ENCODE data around the gene NTSR1. TPM values are rescaled to one million over a fixed set of nuclear protein-coding genes. Genes with fewer than 3 reads are reported as not detected.
A peak's percentile ranks its signal among the peaks of the same experiment; 100 is the strongest.

The NTSR1 gene
- total RNA-seq, 6 experiments from 2014 or later, result 0.04 to 0.74 (median 0.09) TPM; not detected in 2

DNA sequence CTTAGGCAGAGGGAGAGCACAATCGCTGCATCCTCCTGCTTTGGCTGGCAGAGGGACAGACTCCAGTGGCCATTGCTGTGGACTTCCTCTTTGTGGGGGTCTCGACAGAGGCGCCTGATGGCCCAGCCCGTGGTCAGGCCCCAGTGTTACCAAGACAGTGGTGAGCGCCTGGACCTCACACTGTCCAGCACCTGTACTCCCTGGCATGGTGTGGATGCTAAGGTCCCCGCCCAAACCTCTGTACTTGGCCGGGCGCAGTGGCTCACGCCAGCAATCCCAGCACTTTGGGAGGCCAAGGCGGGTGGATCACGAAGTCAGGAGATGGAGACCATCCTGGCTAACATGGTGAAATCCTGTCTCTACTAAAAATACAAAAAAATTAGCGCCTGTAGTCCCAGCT lies 2.3 kb upstream of the NTSR1 start:
- no peak for TF ChIP-seq POLR2A (IDR thresholded peaks at IDR 0.05)
- no peak for TF ChIP-seq CTCF (IDR thresholded peaks at IDR 0.05)
- DNase-seq, result peak in 1 of 3 donors; percentile 44
- intact Hi-C loops (cut with DNase I), result no loop called here
- Histone ChIP-seq H3K27me3 (peaks cover 0 to 16% of the 10 kb centered on the region in 2 donors), H3K36me3 (no peaks in the 10 kb centered on the region), H3K9me3 (no peaks in the 10 kb centered on the region), H3K4me1 (no peaks in the 10 kb centered on the region), H3K4me3 (no peak overlapping the region), H3K27ac (no peak overlapping the region)
- no peak for ATAC-seq
- WGBS (ENCODE audit: insufficient coverage, low coverage, low lambda C conversion rate, missing lambda C conversion rate), result 46% methylated on average over 4 of the region's 12 CpGs

DNA sequence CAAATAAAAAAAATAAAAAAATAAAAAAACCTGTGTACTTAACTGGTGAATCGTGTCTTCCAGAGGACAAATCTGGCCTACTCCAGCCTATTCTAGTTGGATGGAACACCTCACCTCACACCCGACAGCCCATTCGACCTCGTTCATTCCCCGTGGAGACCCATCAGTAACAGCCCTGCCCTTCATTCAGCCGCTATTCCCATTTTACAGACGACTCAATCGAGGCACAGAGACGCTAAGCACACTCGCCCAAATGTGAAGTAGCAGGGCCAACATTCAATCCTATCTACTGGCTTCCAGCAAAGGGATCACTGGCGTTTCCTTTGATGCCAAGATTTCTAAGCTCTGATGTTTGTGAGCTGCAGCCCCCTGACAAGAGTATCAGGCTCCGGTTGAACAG lies 1.8 kb upstream of the NTSR1 start:
- TF ChIP-seq POLR2A (IDR thresholded peaks at IDR 0.05) (no peak), CTCF (IDR thresholded peaks at IDR 0.05) (no peak)
- no peaks in the 10 kb centered on the region for H3K4me1 ChIP-seq
- 51% methylated on average over 7 of the region's 12 CpGs for WGBS (ENCODE audit: insufficient coverage, low coverage, low lambda C conversion rate, missing lambda C conversion rate)
- no peak overlapping the region for H3K4me3 ChIP-seq
- H3K36me3 ChIP-seq, result no peaks in the 10 kb centered on the region
- ATAC-seq (no peak), DNase-seq (peak in 1 of 3 donors; percentile 14)
- no peak overlapping the region for H3K27ac ChIP-seq
- H3K9me3 ChIP-seq, result no peaks in the 10 kb centered on the region
- H3K27me3 ChIP-seq, result peaks cover 0 to 16% of the 10 kb centered on the region in 2 donors
- intact Hi-C loops (cut with DNase I), result no loop called here

- TF ChIP-seq CTCF (IDR thresholded peaks at IDR 0.05), result no peak
- TF ChIP-seq POLR2A (IDR thresholded peaks at IDR 0.05), result no peak
- no peak overlapping the region for H3K27ac ChIP-seq
- DNase-seq (peak in 1 of 3 donors; percentile 48), ATAC-seq (no peak)
- no peaks in the 10 kb centered on the region for H3K4me1 ChIP-seq
- WGBS (ENCODE audit: insufficient coverage, low coverage, low lambda C conversion rate, missing lambda C conversion rate), result 35% methylated on average over 11 of the region's 16 CpGs
- no peak overlapping the region for H3K4me3 ChIP-seq
- no peaks in the 10 kb centered on the region for H3K9me3 ChIP-seq
- no peaks in the 10 kb centered on the region for H3K36me3 ChIP-seq
- peaks cover 0 to 16% of the 10 kb centered on the region in 2 donors for H3K27me3 ChIP-seq
- intact Hi-C loops (cut with DNase I), result no loop called here
These were observed 1.2 kb upstream of the NTSR1 start for GRCh38 chr20:62707276-62707920.

GRCh38 chr20:62707921-62708521 lies 615 bp upstream of the NTSR1 start:
- Histone ChIP-seq H3K9me3 (no peaks in the 10 kb centered on the region), H3K27me3 (peaks cover 0 to 16% of the 10 kb centered on the region in 2 donors), H3K36me3 (no peaks in the 10 kb centered on the region), H3K27ac (no peak overlapping the region), H3K4me1 (no peaks in the 10 kb centered on the region), H3K4me3 (no peak overlapping the region)
- intact Hi-C loops (cut with DNase I), result no loop called here
- DNase-seq (peak in 1 of 3 donors; percentile 47), ATAC-seq (no peak)
- no peak for TF ChIP-seq POLR2A (IDR thresholded peaks at IDR 0.05)
- TF ChIP-seq CTCF (IDR thresholded peaks at IDR 0.05), result peak in 2 of 4 donors; percentile 5 to 7
- WGBS (ENCODE audit: insufficient coverage, low coverage, low lambda C conversion rate, missing lambda C conversion rate), result 2% methylated on average over 8 of the region's 20 CpGs

Measured in right lobe of liver (tissue), 6 donors.